Posterior vena cava (tissue), 2 donors: Measurements from ENCODE around the gene SPATA31A7. TPM values are rescaled to one million over a fixed set of nuclear protein-coding genes. Genes with fewer than 3 reads are reported as not detected.
"Not testable (repeated sequence)": the region's sequence is repeated elsewhere in the genome, so short reads cannot be mapped to it uniquely, and the experiment has no call there.

Experiments used
- DNase-seq: peaks from one replicate; pipeline ENCODE4 v3.0.0-alpha.2; 2020; ENCODE audit warnings: low spot score
- intact Hi-C, 2 donors: fragments of 100-400 bp; cut with DNase I; formaldehyde crosslinking; loops; one replicate each; pipeline versions ENCODE4 v1.14.1 to v1.14.2; 2022 to 2023
- long read RNA-seq, 2 donors: library from polyadenylated mRNA; unstranded; transcript quantifications; one replicate each; pipeline ENCODE4 v2.0.0, GENCODE V29; 2020 to 2021
- total RNA-seq, 2 donors: library from RNA; stranded (reverse); fragmentation: NEBNext Ultra II Directional; extraction: Animal tissue kit (Norgen Biotek cat#: 25700); gene quantifications; one replicate each; pipeline ENCODE4 v1.2.1, GENCODE V29; 2021
- donor health status: DM: yes; HTN: yes; CAD: no.
- donor health status: DM: yes; HTN: yes; CAD: no.

SPATA31A7 gene
- total RNA-seq: not detected
- long read RNA-seq, donor 1: 0 reads
- long read RNA-seq, donor 2: 0 reads

DNA sequence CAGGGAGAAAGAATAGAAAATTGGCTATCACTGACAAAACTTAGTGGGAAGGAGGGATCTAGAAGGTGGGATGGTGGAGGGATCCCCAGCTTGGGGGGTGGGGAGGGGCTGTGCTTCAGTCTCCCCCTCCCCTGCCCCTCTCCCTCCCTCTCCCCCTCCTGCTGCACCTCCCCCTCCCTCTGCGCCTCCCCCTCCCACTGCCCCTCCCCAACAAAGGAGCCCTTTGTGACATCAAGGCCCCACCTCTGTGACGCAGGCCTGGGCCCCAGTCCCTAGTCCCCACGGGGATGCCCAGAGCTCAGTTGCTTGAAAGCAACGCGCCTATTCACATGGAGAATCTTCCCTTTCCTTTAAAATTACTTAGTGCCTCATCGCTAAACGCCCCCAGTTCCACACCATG lies at the start of gene SPATA31A7:
Gene SPATA31A7, plus strand, starts transcription at position 301 of the 400 bp plus-strand sequence. Its CDS starts 29 bp downstream, at position 330.
- DNase-seq, intact Hi-C loops: not testable (repeated sequence)

DNA sequence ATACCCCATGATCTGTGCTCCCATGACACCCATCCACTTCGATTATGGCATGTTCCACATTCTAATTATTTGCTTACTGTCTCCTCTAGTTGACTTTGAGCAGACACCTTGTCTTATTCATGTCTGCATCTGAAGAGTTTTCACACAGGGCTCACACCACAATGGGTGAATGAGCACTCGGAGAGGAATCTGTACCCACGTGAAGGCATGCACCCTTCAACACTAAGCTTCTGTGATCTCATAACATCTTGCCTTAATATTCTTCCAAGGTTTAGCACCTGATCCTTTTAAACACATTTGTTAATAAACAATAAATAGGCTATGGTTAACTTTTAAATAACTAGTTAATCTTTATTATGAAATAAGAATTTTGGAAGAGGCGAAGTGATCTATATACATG lies 36.6 kb downstream of the SPATA31A7 start:
- DNase-seq, intact Hi-C loops: not testable (repeated sequence)
